HepG2 (cell line): Measurements from ENCODE around the gene SPAG9. TPM values are rescaled to one million over a fixed set of nuclear protein-coding genes. Genes with fewer than 3 reads are reported as not detected.

Experiments
- ATAC-seq: fragments of 200-7000 bp; cut with Tn5 transposase; 3 replicates; pipeline ENCODE4 v1.9.1; 2020; ENCODE audit warnings: mild to moderate bottlenecking, moderate library complexity
- BruUV-seq: library from RNA; stranded (reverse); fragments of 400-500 nt; replicated peaks from 2 replicates; lab custom pipeline; 2021; lab: Mats Ljungman, UMichigan
- CTCF ChIA-PET: fragments of 300-600 bp; formaldehyde crosslinking; extraction: SDS; loops from one replicate; lab custom pipeline; 2021; ENCODE audit warnings: low total read pairs, inconsistent platforms, low intra/inter-chr PET ratio; lab: Yijun Ruan, JAX
- POLR2A ChIA-PET: fragments of 350-600 bp; sonication (Branson Sonifier 250); formaldehyde crosslinking; loops from one replicate; lab custom pipeline; 2020; ENCODE audit warnings: antibody characterized with exemption, inconsistent platforms; lab: Yijun Ruan, JAX
- DNase-seq: peaks from one replicate; pipeline ENCODE4 v3.0.0-alpha.2; 2015; ENCODE audit warnings: low spot score
- FAIRE-seq: peaks from 3 replicates; lab custom pipeline; 2011; peaks lifted over from hg19 to GRCh38; lab: Jason Lieb, UNC
- H2AFZ ChIP-seq: one replicate; pipeline ENCODE4 v1.6.1; 2011; ENCODE audit warnings: low read length, inconsistent platforms
- H3K27ac ChIP-seq: fragments of 300-600 bp; 3 replicates; pipeline ENCODE4 v1.8.0; 2011; ENCODE audit warnings: mixed run types, mild to moderate bottlenecking, mixed read lengths, low read length, inconsistent platforms; ENCODE audit not compliant: insufficient read depth; ENCODE audit errors: extremely low read length
- H3K27me3 ChIP-seq, 2 experiments: fragments of 200-600 bp in 1 of 2; 2 replicates in 1 of 2; 3 replicates in 1 of 2; pipeline versions ENCODE4 v1.6.0 to v1.8.0; 2011; ENCODE audit warnings: low read length in 2 of 2, mild to moderate bottlenecking in 2 of 2, moderate library complexity in 2 of 2, inconsistent platforms in 1 of 2; ENCODE audit not compliant: insufficient read depth in 2 of 2, control insufficient read depth in 1 of 2
- H3K36me3 ChIP-seq, 2 experiments: fragments of 200-600 bp in 1 of 2; replicated peaks in 1 of 2; 2 replicates in 1 of 2; 3 replicates in 1 of 2; pipeline versions ENCODE4 v1.5.1 to v1.8.0; 2011; ENCODE audit warnings: low read length in 2 of 2, inconsistent platforms in 1 of 2; ENCODE audit not compliant: insufficient read depth in 2 of 2, control insufficient read depth in 1 of 2
- H3K4me1 ChIP-seq: 2 replicates; pipeline ENCODE4 v1.5.1; 2012; ENCODE audit warnings: low read length, inconsistent platforms; ENCODE audit not compliant: insufficient read depth
- H3K4me2 ChIP-seq: 2 replicates; pipeline ENCODE4 v1.6.0; 2011; ENCODE audit warnings: low read depth, low read length, inconsistent platforms
- H3K4me3 ChIP-seq, 3 experiments: fragments of 200-600 bp in 1 of 3; sonication (generic), shearing (Covaris generic) in 1 of 3; replicated peaks in 1 of 3; 2 replicates each; pipeline ENCODE4 v1.5.1; 2011 to 2016; ENCODE audit warnings: low read length in 3 of 3, inconsistent platforms in 2 of 3, low read depth in 2 of 3, mild to moderate bottlenecking in 2 of 3, control low read depth in 1 of 3, mixed read lengths in 1 of 3; ENCODE audit not compliant: insufficient read depth in 1 of 3
- H3K79me2 ChIP-seq: one replicate; pipeline ENCODE4 v1.6.1; 2011; ENCODE audit warnings: low read length, inconsistent platforms; ENCODE audit not compliant: insufficient read depth
- H3K9ac ChIP-seq: 2 replicates; pipeline ENCODE4 v1.6.0; 2011; ENCODE audit warnings: mild to moderate bottlenecking, low read depth, low read length, inconsistent platforms; ENCODE audit not compliant: insufficient read depth
- H3K9me3 ChIP-seq: 2 replicates; pipeline ENCODE4 v1.5.1; 2012; ENCODE audit warnings: mild to moderate bottlenecking, low read length
- H4K20me1 ChIP-seq: 2 replicates; pipeline ENCODE4 v1.6.0; 2011; ENCODE audit warnings: inconsistent platforms, mild to moderate bottlenecking, low read length, moderate library complexity; ENCODE audit not compliant: insufficient read depth
- ARNT ChIP-seq: fragments of 450-650 bp; IDR thresholded peaks from 2 replicates; pipeline ENCODE4 v1.6.1; 2017
- ATRX ChIP-seq: sonication (generic); formaldehyde crosslinking; IDR thresholded peaks from 2 replicates; pipeline ENCODE4 v1.4.0; 2020; ENCODE audit warnings: missing genetic modification reagents, borderline replicate concordance
- CEBPB ChIP-seq: IDR thresholded peaks from 2 replicates; pipeline ENCODE4 v1.6.1; 2011; ENCODE audit warnings: low read depth, low read length, improper control_type of control experiment, borderline replicate concordance
- ELF3 ChIP-seq: IDR thresholded peaks from 2 replicates; pipeline ENCODE4 v1.6.1; 2016; ENCODE audit warnings: missing genetic modification reagents, missing compliant biosample characterization
- GABPB1 ChIP-seq: IDR thresholded peaks from 2 replicates; pipeline ENCODE4 v1.6.1; 2016; ENCODE audit warnings: mild to moderate bottlenecking, missing genetic modification reagents, moderate library complexity, missing compliant biosample characterization
- IKZF1 ChIP-seq: fragments of 450-650 bp; IDR thresholded peaks from 2 replicates; pipeline ENCODE4 v1.7.1; 2016
- KDM4B ChIP-seq: sonication (generic); formaldehyde crosslinking; IDR thresholded peaks from 2 replicates; pipeline ENCODE4 v1.4.0; 2020; ENCODE audit warnings: missing genetic modification reagents
- SIX4 ChIP-seq: sonication (generic); formaldehyde crosslinking; IDR thresholded peaks from 2 replicates; pipeline ENCODE4 v1.4.0; 2020; ENCODE audit warnings: missing genetic modification reagents
- TCF12 ChIP-seq, 2 experiments: fragments of 450-650 bp in 1 of 2; sonication (generic) in 1 of 2; formaldehyde crosslinking in 1 of 2; IDR thresholded peaks; 2 replicates each; pipeline versions ENCODE4 v1.6.1 to v1.8.0; 2017 to 2022; ENCODE audit warnings: antibody characterized with exemption in 1 of 2, mild to moderate bottlenecking in 1 of 2, missing genetic modification reagents in 1 of 2, moderate library complexity in 1 of 2
- YEATS2 ChIP-seq: sonication (generic); formaldehyde crosslinking; IDR thresholded peaks from 2 replicates; pipeline ENCODE4 v1.4.0; 2020; ENCODE audit warnings: missing genetic modification reagents, borderline replicate concordance
- ZFP36L2 ChIP-seq: sonication (generic); formaldehyde crosslinking; IDR thresholded peaks from 2 replicates; pipeline ENCODE4 v1.4.0; 2020; ENCODE audit warnings: missing genetic modification reagents
- ZNF354B ChIP-seq: sonication (generic); formaldehyde crosslinking; IDR thresholded peaks from 2 replicates; pipeline ENCODE4 v1.8.0; 2022; ENCODE audit warnings: mild to moderate bottlenecking, missing genetic modification reagents
- ZNF530 ChIP-seq: sonication (generic); formaldehyde crosslinking; IDR thresholded peaks from 2 replicates; pipeline ENCODE4 v1.5.0; 2020; ENCODE audit warnings: low read depth, mild to moderate bottlenecking, missing genetic modification reagents
- ZNF616 ChIP-seq: sonication (generic); formaldehyde crosslinking; IDR thresholded peaks from 2 replicates; pipeline ENCODE4 v1.5.0; 2020; ENCODE audit warnings: low read depth, mild to moderate bottlenecking, missing genetic modification reagents
- ZNF619 ChIP-seq: sonication (generic); formaldehyde crosslinking; IDR thresholded peaks from 2 replicates; pipeline ENCODE4 v1.4.0; 2020; ENCODE audit warnings: mild to moderate bottlenecking, missing genetic modification reagents
- ZNF891 ChIP-seq: sonication (generic); formaldehyde crosslinking; IDR thresholded peaks from 2 replicates; pipeline ENCODE4 v1.5.0; 2020; ENCODE audit warnings: mild to moderate bottlenecking, missing genetic modification reagents
- WGBS: methylation state at CpG from one replicate; pipeline ENCODE4 v1.1.6; 2017; ENCODE audit warnings: low lambda C conversion rate; 5-methylcytosine and 5-hydroxymethylcytosine counted together
- in situ Hi-C: cut with HindIII; loops from 2 replicates; pipeline ENCODE4 v1.10.0; 2017; ENCODE audit warnings: low pct_unique_long_range_greater_than_20kb; ENCODE audit not compliant: extremely low pct_ligation_motif_present
- intact Hi-C: fragments of 100-400 bp; cut with micrococcal nuclease; formaldehyde crosslinking; loops from one replicate; pipeline ENCODE4 v1.10.0; 2022; ENCODE audit not compliant: unreplicated experiment
- polyA plus RNA-seq, 8 experiments: library from polyadenylated mRNA; depleted of rRNA in 3 of 8; stranded (reverse) in 7 of 8; unstranded in 1 of 8; fragments of >200 nt; fragmentation: Illumina TruSeq in 4 of 8; extraction: Trizol in 4 of 8; gene quantifications; 2 replicates each; pipeline versions ENCODE4 v1.2.1 to v1.2.3, GENCODE V29; 2011 to 2016; ENCODE audit warnings: low read depth in 4 of 8, missing spikeins in 1 of 8, mixed read lengths in 1 of 8; ENCODE audit not compliant: insufficient read depth in 1 of 8
- total RNA-seq, 5 experiments: library from RNA; depleted of rRNA; stranded (reverse); fragments of >200 nt; fragmentation: Illumina TruSeq; extraction: Trizol; gene quantifications; 2 replicates each; pipeline ENCODE4 v1.2.3, GENCODE V29; 2016; ENCODE audit warnings: low read depth in 1 of 5
- TF ChIP-seq, protein P1 (sequence below): sonication (generic); formaldehyde crosslinking; IDR thresholded peaks from 2 replicates; pipeline ENCODE4 v1.5.1; 2020; ENCODE audit warnings: missing genetic modification reagents, mild to moderate bottlenecking, borderline replicate concordance
- TF ChIP-seq, protein P2 (sequence below): sonication (generic); formaldehyde crosslinking; conservative IDR thresholded peaks from 2 replicates; pipeline ENCODE4 v1.4.0; 2020; ENCODE audit warnings: missing genetic modification reagents

Gene SPAG9
- total and polyA plus RNA-seq, 2 of the 13 experiments (the other 11 are each of a cell fraction or from before 2014, with no cell fraction given), result 43.2 to 78.6 TPM

DNA sequence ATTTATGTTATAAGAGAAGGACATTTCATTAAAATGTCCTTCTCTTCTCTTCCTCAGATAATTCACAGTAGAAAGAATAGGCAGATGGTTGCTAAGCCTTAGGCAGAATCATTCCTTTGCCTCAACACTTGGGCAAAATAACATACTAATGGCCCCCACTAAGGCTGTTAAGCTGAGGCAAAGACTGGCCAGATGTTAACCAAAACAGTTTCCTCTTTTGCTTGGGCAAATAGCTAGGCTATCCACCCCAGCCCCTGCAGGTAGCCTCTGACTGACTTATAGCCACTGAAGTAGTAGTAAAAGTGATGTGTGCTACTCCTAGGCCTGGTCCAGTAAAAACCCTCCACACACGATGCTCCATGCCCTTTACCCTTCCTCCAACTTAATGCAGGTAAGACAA is 55.2 kb downstream of the SPAG9 start:
- ATAC-seq, result no peak
- 100% methylated on average over 1 of the region's 1 CpG for WGBS
- no peak for FAIRE-seq
- Histone ChIP-seq H3K36me3 (peaks cover 3 to 12% of the 10 kb centered on the region in 2 experiments; a peak in 3 of 5 replicates), H3K27me3 (no peaks in the 10 kb centered on the region), H3K79me2 (peaks cover 43% of the 10 kb centered on the region), H3K4me2 (no peak overlapping the region), H4K20me1 (peaks cover 5% of the 10 kb centered on the region), H3K4me3 (no peak overlapping the region), H3K4me1 (no peaks in the 10 kb centered on the region; the same call in 1 of the 2 replicates), H3K9ac (no peak overlapping the region), H3K27ac (no peak overlapping the region), H3K9me3 (no peaks in the 10 kb centered on the region), H2AFZ (no peak overlapping the region)
- TF ChIP-seq CEBPB (no peak), SIX4 (CRISPR knock-in tag) (no peak), KDM4B (CRISPR knock-in tag) (no peak), ZNF891 (CRISPR knock-in tag) (no peak), ZNF616 (CRISPR knock-in tag) (no peak), YEATS2 (CRISPR knock-in tag) (no peak), ATRX (no peak), ZNF354B (CRISPR knock-in tag) (no peak), TCF12 (IDR thresholded peaks at IDR 0.05) (no peak), TCF12 (CRISPR knock-in tag; IDR thresholded peaks at IDR 0.05) (no peak), ZNF619 (no peak), ELF3 (CRISPR knock-in tag) (no peak), ZFP36L2 (CRISPR knock-in tag) (no peak), ARNT (no peak), IKZF1 (no peak), GABPB1 (no peak), ZNF530 (no peak)
- TF ChIP-seq, protein P1, sequence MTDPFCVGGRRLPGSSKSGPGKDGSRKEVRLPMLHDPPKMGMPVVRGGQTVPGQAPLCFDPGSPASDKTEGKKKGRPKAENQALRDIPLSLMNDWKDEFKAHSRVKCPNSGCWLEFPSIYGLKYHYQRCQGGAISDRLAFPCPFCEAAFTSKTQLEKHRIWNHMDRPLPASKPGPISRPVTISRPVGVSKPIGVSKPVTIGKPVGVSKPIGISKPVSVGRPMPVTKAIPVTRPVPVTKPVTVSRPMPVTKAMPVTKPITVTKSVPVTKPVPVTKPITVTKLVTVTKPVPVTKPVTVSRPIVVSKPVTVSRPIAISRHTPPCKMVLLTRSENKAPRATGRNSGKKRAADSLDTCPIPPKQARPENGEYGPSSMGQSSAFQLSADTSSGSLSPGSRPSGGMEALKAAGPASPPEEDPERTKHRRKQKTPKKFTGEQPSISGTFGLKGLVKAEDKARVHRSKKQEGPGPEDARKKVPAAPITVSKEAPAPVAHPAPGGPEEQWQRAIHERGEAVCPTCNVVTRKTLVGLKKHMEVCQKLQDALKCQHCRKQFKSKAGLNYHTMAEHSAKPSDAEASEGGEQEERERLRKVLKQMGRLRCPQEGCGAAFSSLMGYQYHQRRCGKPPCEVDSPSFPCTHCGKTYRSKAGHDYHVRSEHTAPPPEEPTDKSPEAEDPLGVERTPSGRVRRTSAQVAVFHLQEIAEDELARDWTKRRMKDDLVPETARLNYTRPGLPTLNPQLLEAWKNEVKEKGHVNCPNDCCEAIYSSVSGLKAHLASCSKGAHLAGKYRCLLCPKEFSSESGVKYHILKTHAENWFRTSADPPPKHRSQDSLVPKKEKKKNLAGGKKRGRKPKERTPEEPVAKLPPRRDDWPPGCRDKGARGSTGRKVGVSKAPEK, result no peak
- TF ChIP-seq, protein P2, sequence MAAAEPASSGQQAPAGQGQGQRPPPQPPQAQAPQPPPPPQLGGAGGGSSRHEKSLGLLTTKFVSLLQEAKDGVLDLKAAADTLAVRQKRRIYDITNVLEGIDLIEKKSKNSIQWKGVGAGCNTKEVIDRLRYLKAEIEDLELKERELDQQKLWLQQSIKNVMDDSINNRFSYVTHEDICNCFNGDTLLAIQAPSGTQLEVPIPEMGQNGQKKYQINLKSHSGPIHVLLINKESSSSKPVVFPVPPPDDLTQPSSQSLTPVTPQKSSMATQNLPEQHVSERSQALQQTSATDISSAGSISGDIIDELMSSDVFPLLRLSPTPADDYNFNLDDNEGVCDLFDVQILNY (CRISPR knock-in tag), result no peak
- ChIA-PET CTCF (no interaction called here), POLR2A (no interaction called here)
- no TSS peak for BruUV-seq
- no peak for DNase-seq
- in situ Hi-C loops (no loop called here), intact Hi-C loops (no loop called here)
